ENCODE measurements around the gene FAM47E. TPM values are rescaled to one million over a fixed set of nuclear protein-coding genes. Genes with fewer than 3 reads are reported as not detected.
A peak's percentile ranks its signal among the peaks of the same experiment; 100 is the strongest.
"Not testable (repeated sequence)": the region's sequence is repeated elsewhere in the genome, so short reads cannot be mapped to it uniquely, and the experiment has no call there.

Gene FAM47E
- total RNA-seq, 2 donors from 2014 or later, result 12.3 to 15.1 TPM

DNA sequence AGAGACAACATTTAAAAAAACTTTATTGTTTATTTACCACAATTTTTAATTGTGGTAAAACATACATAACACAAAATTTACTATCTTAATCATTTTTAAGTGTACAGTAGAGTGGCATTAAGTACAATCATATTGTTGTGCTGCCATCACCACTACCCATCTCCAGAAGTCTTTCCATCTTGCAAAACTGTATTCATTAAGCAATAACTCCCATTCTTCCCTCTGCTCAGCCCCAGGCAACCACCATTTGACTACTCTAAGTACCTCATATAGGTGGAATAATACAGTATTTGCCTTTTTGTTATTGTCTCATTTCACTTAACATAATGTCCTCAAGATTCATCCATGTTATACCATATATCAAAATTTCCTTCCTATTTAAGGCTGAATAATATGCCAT, 12.8 kb upstream of the FAM47E start:
- Histone ChIP-seq H3K27me3 (replicated peaks; ENCODE audit: insufficient read depth) (no peaks in the 10 kb centered on the region), H3K36me3 (no peaks in the 10 kb centered on the region), H3K4me3 (no peak overlapping the region), H3K27ac (no peak overlapping the region), H3K4me1 (replicated peaks) (no peaks in the 10 kb centered on the region), H3K9me3 (no peaks in the 10 kb centered on the region)
- DNase-seq (ENCODE audit: low spot score), result no peak
- intact Hi-C loops (cut with DNase I), result no loop called here
- TF ChIP-seq, protein P1, sequence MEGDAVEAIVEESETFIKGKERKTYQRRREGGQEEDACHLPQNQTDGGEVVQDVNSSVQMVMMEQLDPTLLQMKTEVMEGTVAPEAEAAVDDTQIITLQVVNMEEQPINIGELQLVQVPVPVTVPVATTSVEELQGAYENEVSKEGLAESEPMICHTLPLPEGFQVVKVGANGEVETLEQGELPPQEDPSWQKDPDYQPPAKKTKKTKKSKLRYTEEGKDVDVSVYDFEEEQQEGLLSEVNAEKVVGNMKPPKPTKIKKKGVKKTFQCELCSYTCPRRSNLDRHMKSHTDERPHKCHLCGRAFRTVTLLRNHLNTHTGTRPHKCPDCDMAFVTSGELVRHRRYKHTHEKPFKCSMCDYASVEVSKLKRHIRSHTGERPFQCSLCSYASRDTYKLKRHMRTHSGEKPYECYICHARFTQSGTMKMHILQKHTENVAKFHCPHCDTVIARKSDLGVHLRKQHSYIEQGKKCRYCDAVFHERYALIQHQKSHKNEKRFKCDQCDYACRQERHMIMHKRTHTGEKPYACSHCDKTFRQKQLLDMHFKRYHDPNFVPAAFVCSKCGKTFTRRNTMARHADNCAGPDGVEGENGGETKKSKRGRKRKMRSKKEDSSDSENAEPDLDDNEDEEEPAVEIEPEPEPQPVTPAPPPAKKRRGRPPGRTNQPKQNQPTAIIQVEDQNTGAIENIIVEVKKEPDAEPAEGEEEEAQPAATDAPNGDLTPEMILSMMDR (IDR thresholded peaks at IDR 0.05), result no peak
- TF ChIP-seq POLR2AphosphoS5 (IDR thresholded peaks at IDR 0.05) (no peak), POLR2A (IDR thresholded peaks at IDR 0.05) (no peak)

DNA sequence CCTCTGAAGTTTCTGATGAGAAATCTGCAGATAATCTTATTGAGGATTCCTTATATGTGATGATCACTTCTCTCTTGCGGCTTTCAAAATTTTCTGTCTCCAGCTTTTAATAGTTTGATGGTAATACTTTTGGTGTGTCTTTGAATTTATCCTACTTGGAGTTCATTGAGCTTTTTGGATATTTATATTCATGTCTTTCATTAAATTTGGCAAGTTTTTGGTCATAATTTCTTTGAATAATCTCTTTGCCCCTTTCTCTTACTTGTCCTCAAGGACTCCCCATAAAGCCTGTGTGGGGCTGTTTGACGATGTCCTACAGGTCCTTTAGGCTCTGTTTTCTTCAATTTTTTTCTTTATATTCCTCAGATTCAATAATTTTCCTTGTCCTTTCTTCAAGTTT, 11.3 kb upstream of the FAM47E start:
- H3K9me3 ChIP-seq, result no peaks in the 10 kb centered on the region
- no peak for DNase-seq (ENCODE audit: low spot score)
- TF ChIP-seq, protein P1 (IDR thresholded peaks at IDR 0.05), result no peak
- TF ChIP-seq POLR2AphosphoS5 (IDR thresholded peaks at IDR 0.05) (no peak), POLR2A (IDR thresholded peaks at IDR 0.05) (no peak)
- no peaks in the 10 kb centered on the region for H3K27me3 ChIP-seq (replicated peaks; ENCODE audit: insufficient read depth)
- no peak overlapping the region for H3K4me3 ChIP-seq
- no peak overlapping the region for H3K27ac ChIP-seq
- no peaks in the 10 kb centered on the region for H3K36me3 ChIP-seq
- no peaks in the 10 kb centered on the region for H3K4me1 ChIP-seq (replicated peaks)
- intact Hi-C loops (cut with DNase I), result no loop called here
- WGBS, result 96% methylated on average over 2 of the region's 2 CpGs

DNA sequence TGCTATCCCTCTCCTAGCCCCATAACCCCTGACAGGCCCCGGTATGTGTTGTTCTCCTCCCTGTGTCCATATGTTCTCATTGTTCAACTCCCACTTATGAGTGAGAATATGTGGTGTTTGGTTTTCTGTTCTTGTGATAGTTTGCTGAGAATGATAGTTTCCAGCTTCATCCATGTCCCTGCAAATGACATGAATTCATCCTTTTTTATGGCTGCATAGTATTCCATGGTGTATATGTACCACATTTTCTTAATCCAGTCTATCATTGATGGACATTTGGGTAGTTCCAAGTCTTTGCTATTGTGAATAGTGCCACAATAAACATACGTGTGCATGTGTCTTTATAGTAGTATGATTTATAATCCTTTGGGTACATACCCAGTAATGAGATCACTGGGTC, 7.6 kb upstream of the FAM47E start:
- intact Hi-C loops (cut with DNase I); H3K9me3 ChIP-seq; H3K27ac ChIP-seq; DNase-seq (ENCODE audit: low spot score); H3K27me3 ChIP-seq (replicated peaks; ENCODE audit: insufficient read depth); H3K4me1 ChIP-seq (replicated peaks); H3K36me3 ChIP-seq; H3K4me3 ChIP-seq: not testable (repeated sequence)
- WGBS, result 95% methylated on average over 2 of the region's 2 CpGs

DNA sequence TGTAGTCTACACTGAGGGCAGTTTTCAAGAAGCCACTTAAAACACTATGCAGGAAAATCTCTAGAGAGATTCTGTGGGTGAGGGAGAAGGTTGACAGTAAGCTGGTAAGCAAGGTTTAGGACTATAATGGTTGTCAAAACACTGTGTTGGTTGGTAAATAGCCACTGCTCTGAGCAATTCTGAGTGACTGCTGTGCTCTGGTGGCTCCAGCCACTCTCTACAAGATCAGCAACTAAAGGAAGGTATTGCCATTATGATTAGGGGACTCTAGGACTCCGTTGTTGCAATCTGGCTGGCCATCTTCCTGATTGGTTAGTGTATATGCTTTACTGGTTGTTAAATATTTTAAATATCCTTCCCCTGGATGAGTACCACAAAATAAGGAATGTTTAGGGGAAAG, 5.5 kb upstream of the FAM47E start:
- intact Hi-C loops (cut with DNase I), result no loop called here
- TF ChIP-seq, protein P1 (IDR thresholded peaks at IDR 0.05), result peak in 2 of 4 experiments; percentile 12 to 36
- TF ChIP-seq POLR2A (IDR thresholded peaks at IDR 0.05) (no peak), POLR2AphosphoS5 (IDR thresholded peaks at IDR 0.05) (no peak)
- whole genome bisulfite sequencing, result 33% methylated on average over 1 of the region's 1 CpG

DNA sequence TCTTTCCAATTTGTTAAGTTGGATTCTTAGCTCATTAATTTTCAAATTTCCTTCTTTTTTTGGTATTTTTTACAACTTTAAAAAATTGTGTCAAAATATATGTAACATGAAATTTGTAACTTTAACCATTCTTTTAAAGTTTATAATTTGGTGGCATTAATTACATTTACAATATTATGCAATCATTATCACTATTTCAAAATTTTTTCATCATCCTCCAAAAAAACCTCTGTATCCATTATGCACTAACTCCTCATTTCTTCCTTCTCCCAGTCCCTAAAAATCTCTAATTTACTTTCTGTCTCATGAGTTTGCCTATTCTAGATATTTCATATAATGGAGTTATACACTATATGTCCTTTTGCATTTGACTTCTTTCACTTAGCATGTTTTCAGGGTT, 4.7 kb upstream of the FAM47E start:
- no peaks in the 10 kb centered on the region for H3K4me1 ChIP-seq (replicated peaks)
- H3K27me3 ChIP-seq (replicated peaks; ENCODE audit: insufficient read depth), result no peaks in the 10 kb centered on the region
- intact Hi-C loops (cut with DNase I), result no loop called here
- TF ChIP-seq, protein P1 (IDR thresholded peaks at IDR 0.05), result no peak
- TF ChIP-seq POLR2A (IDR thresholded peaks at IDR 0.05), result no peak
- TF ChIP-seq POLR2AphosphoS5 (IDR thresholded peaks at IDR 0.05), result no peak
- no peak overlapping the region for H3K4me3 ChIP-seq
- no peaks in the 10 kb centered on the region for H3K36me3 ChIP-seq
- H3K9me3 ChIP-seq, result no peaks in the 10 kb centered on the region
- no peak for DNase-seq (ENCODE audit: low spot score)
- H3K27ac ChIP-seq, result no peak overlapping the region

More for the DNA sequence above, 5.5 kb upstream of the FAM47E start:
- Histone ChIP-seq H3K27ac (no peak overlapping the region), H3K4me3 (no peak overlapping the region), H3K4me1 (replicated peaks) (no peaks in the 10 kb centered on the region), H3K36me3 (no peaks in the 10 kb centered on the region), H3K9me3 (no peaks in the 10 kb centered on the region), H3K27me3 (replicated peaks; ENCODE audit: insufficient read depth) (no peaks in the 10 kb centered on the region)
- no peak for DNase-seq (ENCODE audit: low spot score)

Data from prostate gland (tissue), 2 donors.